GM12878 (cell line): Measurements from ENCODE around the gene SLC10A1. TPM values are rescaled to one million over a fixed set of nuclear protein-coding genes. Genes with fewer than 3 reads are reported as not detected.
A peak's percentile ranks its signal among the peaks of the same experiment; 100 is the strongest.

ENCODE experiments used
- ATAC-seq: fragments of 200-7000 bp; cut with Tn5 transposase; 3 replicates; pipeline ENCODE4 v1.9.1; 2020; ENCODE audit warnings: mild to moderate bottlenecking, moderate library complexity
- BruUV-seq: library from RNA; stranded (reverse); fragments of 400-500 nt; replicated peaks from 2 replicates; lab custom pipeline; 2021; lab: Mats Ljungman, UMichigan
- CTCF ChIA-PET: fragments of 300-600 bp; sonication (Branson Sonifier 250); formaldehyde crosslinking; extraction: SDS; loops from one replicate; lab custom pipeline; 2021; ENCODE audit warnings: inconsistent platforms; lab: Yijun Ruan, JAX
- POLR2A ChIA-PET: fragments of 350-600 bp; formaldehyde crosslinking; extraction: SDS; loops from one replicate; lab custom pipeline; 2021; ENCODE audit warnings: inconsistent platforms; lab: Charles Lee
- RAD21 ChIA-PET: fragments of 300-600 bp; sonication (Branson Sonifier 250); formaldehyde crosslinking; loops from one replicate; lab custom pipeline; 2023; ENCODE audit warnings: antibody characterized with exemption; ENCODE audit not compliant: unreplicated experiment; lab: Charles Lee
- SMC1A ChIA-PET: fragments of 300-600 bp; sonication (Branson Sonifier 250); formaldehyde crosslinking; loops from one replicate; lab custom pipeline; 2023; ENCODE audit not compliant: unreplicated experiment, uncharacterized antibody; lab: Charles Lee
- DNase-seq: peaks from one replicate; pipeline ENCODE4 v3.0.0-alpha.2; 2011; ENCODE audit warnings: low read depth, low spot score
- FAIRE-seq: peaks from 3 replicates; lab custom pipeline; 2011; peaks lifted over from hg19 to GRCh38; lab: Jason Lieb, UNC
- H2AFZ ChIP-seq: 2 replicates; pipeline ENCODE4 v1.6.0; 2011; ENCODE audit warnings: low read depth, low read length, control low read depth; ENCODE audit not compliant: control insufficient read depth
- H3K27ac ChIP-seq: 2 replicates; pipeline ENCODE4 v1.5.1; 2011; ENCODE audit warnings: control low read depth; ENCODE audit not compliant: control insufficient read depth, insufficient read depth
- H3K27me3 ChIP-seq, 2 experiments: replicated peaks in 1 of 2; 2 replicates each; pipeline versions ENCODE4 v1.6.0 to v1.6.1; 2011; ENCODE audit warnings: low read length in 1 of 2; ENCODE audit not compliant: control insufficient read depth in 2 of 2, insufficient read depth in 2 of 2
- H3K36me3 ChIP-seq, 2 experiments: 2 replicates each; pipeline ENCODE4 v1.5.1; 2011; ENCODE audit warnings: low read length in 1 of 2; ENCODE audit not compliant: control insufficient read depth in 2 of 2, insufficient read depth in 2 of 2
- H3K4me1 ChIP-seq: 2 replicates; pipeline ENCODE4 v1.6.1; 2011; ENCODE audit warnings: mild to moderate bottlenecking, low read length, moderate library complexity, mixed read lengths; ENCODE audit not compliant: control insufficient read depth, insufficient read depth
- H3K4me2 ChIP-seq: 2 replicates; pipeline ENCODE4 v1.6.0; 2011; ENCODE audit warnings: control low read depth; ENCODE audit not compliant: control insufficient read depth, insufficient read depth
- H3K4me3 ChIP-seq: fragments of 200-600 bp; sonication (generic); 2 replicates; pipeline ENCODE4 v1.5.1; 2016
- H3K79me2 ChIP-seq: 2 replicates; pipeline ENCODE4 v1.6.0; 2011; ENCODE audit warnings: low read length; ENCODE audit not compliant: control insufficient read depth, insufficient read depth
- H3K9ac ChIP-seq: 2 replicates; pipeline ENCODE4 v1.8.0; 2011; ENCODE audit warnings: low read length, control low read depth, mixed read lengths; ENCODE audit not compliant: control insufficient read depth, insufficient read depth
- H3K9me3 ChIP-seq: replicated peaks from 3 replicates; pipeline ENCODE4 v1.5.1; 2011; ENCODE audit warnings: mild to moderate bottlenecking, low read length; ENCODE audit not compliant: control insufficient read depth, insufficient read depth
- H4K20me1 ChIP-seq: 2 replicates; pipeline ENCODE4 v1.6.0; 2011; ENCODE audit not compliant: control insufficient read depth, insufficient read depth
- CREM ChIP-seq: IDR thresholded peaks from 2 replicates; pipeline ENCODE4 v1.6.1; 2014; ENCODE audit warnings: antibody characterized with exemption, low read depth
- FOXM1 ChIP-seq: IDR thresholded peaks from 2 replicates; pipeline ENCODE4 v1.6.1; 2012; ENCODE audit warnings: low read depth, mild to moderate bottlenecking, inconsistent platforms, low read length, moderate library complexity
- IRF4 ChIP-seq: IDR thresholded peaks from 2 replicates; pipeline ENCODE4 v1.6.1; 2011; ENCODE audit warnings: low read depth, low read length
- MEF2B ChIP-seq: fragments of 450-650 bp; IDR thresholded peaks from 2 replicates; pipeline ENCODE4 v1.6.1; 2018; ENCODE audit warnings: mild to moderate bottlenecking, moderate library complexity; ENCODE audit not compliant: partially characterized antibody, poor library complexity, severe bottlenecking
- TARDBP ChIP-seq: IDR thresholded peaks from 2 replicates; pipeline ENCODE4 v1.6.1; 2016; ENCODE audit warnings: borderline replicate concordance
- TCF7 ChIP-seq: IDR thresholded peaks from 2 replicates; pipeline ENCODE4 v1.6.1; 2014; ENCODE audit warnings: antibody characterized with exemption, borderline replicate concordance
- WRNIP1 ChIP-seq: IDR thresholded peaks from 2 replicates; pipeline ENCODE4 v1.6.1; 2011; ENCODE audit warnings: low read depth, low read length, improper control_type of control experiment, borderline replicate concordance
- YY1 ChIP-seq: IDR thresholded peaks from 2 replicates; pipeline ENCODE4 v1.6.1; 2011; ENCODE audit warnings: low read depth, mild to moderate bottlenecking, low read length
- WGBS: methylation state at CpG from one replicate; pipeline ENCODE4 v1.1.6; 2016; ENCODE audit warnings: low lambda C conversion rate; ENCODE audit not compliant: insufficient replicate concordance, insufficient coverage; ENCODE audit errors: missing lambda C conversion rate; 5-methylcytosine and 5-hydroxymethylcytosine counted together
- in situ Hi-C: fragments of 300-500 bp; cut with MboI; formaldehyde crosslinking; loops from 9 replicates; pipeline ENCODE4 v1.14.3; 2018; ENCODE audit warnings: mixed read lengths
- intact Hi-C: fragments of 100-400 bp; cut with micrococcal nuclease; formaldehyde crosslinking; loops from one replicate; pipeline ENCODE4 v1.14.2; 2022; ENCODE audit not compliant: unreplicated experiment
- polyA plus RNA-seq, 11 experiments: library from polyadenylated mRNA; depleted of rRNA in 4 of 11; unstranded in 6 of 11; stranded (reverse) in 5 of 11; fragments of >200 nt; fragmentation: Nextera tagmentation in 4 of 11; fragmentation: Illumina TruSeq in 1 of 11; extraction: Ambion mirVana in 4 of 11; extraction: Trizol in 1 of 11; gene quantifications; 1 replicate in 1 of 11; 2 replicates in 10 of 11; pipeline versions ENCODE4 v1.2.1 to v1.2.3, GENCODE V29; 2011 to 2016; ENCODE audit warnings: inconsistent platforms in 2 of 11, missing spikeins in 2 of 11, low read depth in 1 of 11
- total RNA-seq, 4 experiments: library from RNA; depleted of rRNA in 3 of 4; stranded (reverse); fragments of >200 nt in 3 of 4; fragmentation: Illumina TruSeq in 1 of 4; extraction: Trizol in 1 of 4; gene quantifications; 2 replicates each; pipeline versions ENCODE4 v1.2.1 to v1.2.3, GENCODE V29; 2013 to 2021
- TF ChIP-seq, protein P1 (sequence below): fragments of 450-650 bp; IDR thresholded peaks from 2 replicates; pipeline ENCODE4 v1.6.1; 2017; ENCODE audit warnings: mild to moderate bottlenecking, moderate library complexity

Gene SLC10A1
- total and polyA plus RNA-seq, 10 of the 15 experiments (the other 5 are each of a cell fraction or from before 2014, with no cell fraction given) = 0.15 to 0.16 TPM; not detected in 8

DNA sequence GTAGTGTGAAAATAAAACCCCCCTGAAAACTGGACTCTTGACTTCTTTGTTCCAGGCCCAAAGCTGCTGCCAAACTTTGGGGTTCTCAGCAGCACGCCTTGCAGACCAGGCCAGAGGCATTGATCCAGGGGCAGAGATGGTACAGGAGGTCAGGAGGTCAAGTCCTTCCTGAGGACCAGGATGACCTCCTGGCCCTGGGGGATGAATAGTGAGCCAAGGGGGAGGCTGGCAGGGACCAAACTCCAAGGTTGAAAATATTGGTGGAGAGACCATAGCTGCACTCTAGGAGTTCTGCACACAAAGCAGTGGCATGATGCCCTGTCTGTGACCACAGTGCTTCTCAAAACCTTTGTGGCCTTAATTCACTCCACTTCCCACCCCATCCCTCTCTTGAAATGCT is 12.1 kb downstream of the SLC10A1 start (continued):
- TF ChIP-seq, protein P1, sequence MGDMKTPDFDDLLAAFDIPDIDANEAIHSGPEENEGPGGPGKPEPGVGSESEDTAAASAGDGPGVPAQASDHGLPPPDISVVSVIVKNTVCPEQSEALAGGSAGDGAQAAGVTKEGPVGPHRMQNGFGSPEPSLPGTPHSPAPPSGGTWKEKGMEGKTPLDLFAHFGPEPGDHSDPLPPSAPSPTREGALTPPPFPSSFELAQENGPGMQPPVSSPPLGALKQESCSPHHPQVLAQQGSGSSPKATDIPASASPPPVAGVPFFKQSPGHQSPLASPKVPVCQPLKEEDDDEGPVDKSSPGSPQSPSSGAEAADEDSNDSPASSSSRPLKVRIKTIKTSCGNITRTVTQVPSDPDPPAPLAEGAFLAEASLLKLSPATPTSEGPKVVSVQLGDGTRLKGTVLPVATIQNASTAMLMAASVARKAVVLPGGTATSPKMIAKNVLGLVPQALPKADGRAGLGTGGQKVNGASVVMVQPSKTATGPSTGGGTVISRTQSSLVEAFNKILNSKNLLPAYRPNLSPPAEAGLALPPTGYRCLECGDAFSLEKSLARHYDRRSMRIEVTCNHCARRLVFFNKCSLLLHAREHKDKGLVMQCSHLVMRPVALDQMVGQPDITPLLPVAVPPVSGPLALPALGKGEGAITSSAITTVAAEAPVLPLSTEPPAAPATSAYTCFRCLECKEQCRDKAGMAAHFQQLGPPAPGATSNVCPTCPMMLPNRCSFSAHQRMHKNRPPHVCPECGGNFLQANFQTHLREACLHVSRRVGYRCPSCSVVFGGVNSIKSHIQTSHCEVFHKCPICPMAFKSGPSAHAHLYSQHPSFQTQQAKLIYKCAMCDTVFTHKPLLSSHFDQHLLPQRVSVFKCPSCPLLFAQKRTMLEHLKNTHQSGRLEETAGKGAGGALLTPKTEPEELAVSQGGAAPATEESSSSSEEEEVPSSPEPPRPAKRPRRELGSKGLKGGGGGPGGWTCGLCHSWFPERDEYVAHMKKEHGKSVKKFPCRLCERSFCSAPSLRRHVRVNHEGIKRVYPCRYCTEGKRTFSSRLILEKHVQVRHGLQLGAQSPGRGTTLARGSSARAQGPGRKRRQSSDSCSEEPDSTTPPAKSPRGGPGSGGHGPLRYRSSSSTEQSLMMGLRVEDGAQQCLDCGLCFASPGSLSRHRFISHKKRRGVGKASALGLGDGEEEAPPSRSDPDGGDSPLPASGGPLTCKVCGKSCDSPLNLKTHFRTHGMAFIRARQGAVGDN = no peak
- TF ChIP-seq CREM (no peak), TARDBP (no peak), MEF2B (no peak), WRNIP1 (no peak)

DNA sequence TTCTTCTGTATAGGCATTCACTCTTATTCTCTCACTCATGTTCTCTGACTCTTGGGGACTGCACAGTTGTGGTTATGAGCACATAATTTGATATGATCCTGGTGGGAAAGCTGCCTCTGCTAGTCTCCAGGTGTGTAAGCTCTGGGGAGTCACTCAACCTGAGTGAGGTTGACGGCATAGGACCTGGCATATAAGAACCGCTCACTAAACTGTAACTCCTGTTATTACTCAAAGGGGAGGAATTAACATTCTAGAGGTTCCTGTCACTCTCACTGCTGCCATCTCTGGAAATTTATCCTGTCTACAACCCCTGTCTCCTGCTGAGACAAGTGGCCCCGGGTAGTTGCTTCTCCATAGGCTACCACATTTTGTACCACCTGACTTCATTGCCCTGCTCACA is 16.1 kb downstream of the SLC10A1 start:
- Histone ChIP-seq H3K27ac (no peak overlapping the region), H4K20me1 (peaks cover 3% of the 10 kb centered on the region; the same call in 1 of the 2 replicates), H3K4me1 (no peaks in the 10 kb centered on the region), H3K27me3 (no peaks in the 10 kb centered on the region), H3K79me2 (no peaks in the 10 kb centered on the region), H3K4me2 (no peak overlapping the region), H3K4me3 (no peak overlapping the region), H3K9me3 (no peaks in the 10 kb centered on the region), H3K36me3 (peaks cover 5 to 21% of the 10 kb centered on the region in 2 experiments; a peak in 3 of 4 replicates), H2AFZ (no peak overlapping the region), H3K9ac (no peak overlapping the region)
- ATAC-seq (no peak; the same call in 2 of the 3 replicates), FAIRE-seq (no peak), DNase-seq (no peak)
- ChIA-PET CTCF (no interaction called here), POLR2A (no interaction called here), SMC1A (no interaction called here), RAD21 (no interaction called here)
- in situ Hi-C loops = no loop called here
- intact Hi-C loops = no loop called here
- 54% methylated on average over 3 of the region's 3 CpGs for WGBS
- no TSS peak for BruUV-seq
- TF ChIP-seq IRF4 (0 out of 2 replicates have a peak, but pooled peaks have one; percentile 10), YY1 (no peak), FOXM1 (no peak), TCF7 (no peak)
- TF ChIP-seq, protein P1 = no peak
